Daoy (cell line): Measurements from ENCODE around the gene FUZ. TPM values are rescaled to one million over a fixed set of nuclear protein-coding genes. Genes with fewer than 3 reads are reported as not detected.

Experiments used
- total RNA-seq: library from RNA; depleted of rRNA; stranded (reverse); fragments of >200 nt; shearing (Covaris generic); gene quantifications from 2 replicates; pipeline ENCODE4 v1.2.3, GENCODE V29; 2014; rRNA removed

Gene FUZ
- total RNA-seq, 1 experiment from 2014 or later, result 20.1 TPM

Other genes with a start within 250 kb of the FUZ start
- gene NOSIP, start 232.7 kb downstream of the FUZ start, total RNA-seq, result 182 and 246 TPM in 2 replicates
- 0.30 and 5.8 TPM in 2 replicates for gene PRRG2, start 232.0 kb downstream of the FUZ start, total RNA-seq
- 1.7 and 2.5 TPM in 2 replicates for gene PRR12, start 222.1 kb downstream of the FUZ start, total RNA-seq
- gene RRAS, start 173.1 kb downstream of the FUZ start, total RNA-seq, result 11.0 and 12.7 TPM in 2 replicates
- 32.5 and 32.8 TPM in 2 replicates for gene SCAF1, start 171.1 kb downstream of the FUZ start, total RNA-seq
- 88.0 and 110 TPM in 2 replicates for gene IRF3, start 147.4 kb downstream of the FUZ start, total RNA-seq
- gene BCL2L12, start 147.4 kb downstream of the FUZ start, total RNA-seq, result 15.5 and 18.1 TPM in 2 replicates
- 338 and 386 TPM in 2 replicates for gene PRMT1, start 136.0 kb downstream of the FUZ start, total RNA-seq
- 0.27 and 0.40 TPM in 2 replicates for gene ADM5, start 123.7 kb downstream of the FUZ start, total RNA-seq
- 5.0 and 8.3 TPM in 2 replicates for gene CPT1C, start 122.2 kb downstream of the FUZ start, total RNA-seq
- not detected in 2 replicates for gene TSKS, start 50.0 kb downstream of the FUZ start, total RNA-seq
- 44.8 and 46.5 TPM in 2 replicates for gene AP2A1, start 46.3 kb downstream of the FUZ start, total RNA-seq
- 17.8 and 29.9 TPM in 2 replicates for gene MED25, start 5.0 kb upstream of the FUZ start, total RNA-seq
- gene PTOV1, start 37.9 kb upstream of the FUZ start, total RNA-seq, result 61.2 and 67.8 TPM in 2 replicates
- 36.9 and 38.4 TPM in 2 replicates for gene PNKP, start 54.3 kb upstream of the FUZ start, total RNA-seq
- 9.6 and 10.5 TPM in 2 replicates for gene AKT1S1, start 64.1 kb upstream of the FUZ start, total RNA-seq
- gene TBC1D17, start 64.4 kb upstream of the FUZ start, total RNA-seq, result 5.9 and 8.1 TPM in 2 replicates
- gene IL4I1, start 83.6 kb upstream of the FUZ start, total RNA-seq, result 9.1 and 9.3 TPM in 2 replicates
- gene ATF5, start 115.9 kb upstream of the FUZ start, total RNA-seq, result 8.9 and 17.4 TPM in 2 replicates
- 92.7 and 95.5 TPM in 2 replicates for gene NUP62, start 116.2 kb upstream of the FUZ start, total RNA-seq
- not detected in 2 replicates for gene SIGLEC11, start 147.9 kb upstream of the FUZ start, total RNA-seq
- 18.2 and 22.7 TPM in 2 replicates for gene VRK3, start 212.1 kb upstream of the FUZ start, total RNA-seq
- 20.0 and 22.2 TPM in 2 replicates for gene ZNF473, start 212.7 kb upstream of the FUZ start, total RNA-seq